ENCODE measurements around the gene PJA2.

DNA sequence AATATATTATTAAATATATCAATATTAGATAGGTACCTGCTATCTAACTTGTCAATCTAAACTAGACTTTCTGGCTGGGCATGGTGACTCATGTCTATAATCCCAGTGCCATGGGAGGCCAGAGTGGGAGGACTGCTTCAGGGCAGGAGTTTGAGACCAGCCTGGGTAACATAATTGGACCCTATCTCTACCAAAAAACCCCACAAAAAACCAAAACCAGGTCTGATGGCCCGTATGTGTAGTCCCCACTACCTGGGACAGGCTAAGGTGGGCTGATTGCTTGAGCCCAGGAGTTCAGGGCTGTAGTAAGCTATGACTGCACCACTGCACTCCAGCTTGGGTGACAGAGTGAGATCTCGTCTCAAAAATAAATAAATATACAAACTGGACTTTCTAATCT, 55.0 kb downstream of the PJA2 start:
- TF ChIP-seq, protein P1, sequence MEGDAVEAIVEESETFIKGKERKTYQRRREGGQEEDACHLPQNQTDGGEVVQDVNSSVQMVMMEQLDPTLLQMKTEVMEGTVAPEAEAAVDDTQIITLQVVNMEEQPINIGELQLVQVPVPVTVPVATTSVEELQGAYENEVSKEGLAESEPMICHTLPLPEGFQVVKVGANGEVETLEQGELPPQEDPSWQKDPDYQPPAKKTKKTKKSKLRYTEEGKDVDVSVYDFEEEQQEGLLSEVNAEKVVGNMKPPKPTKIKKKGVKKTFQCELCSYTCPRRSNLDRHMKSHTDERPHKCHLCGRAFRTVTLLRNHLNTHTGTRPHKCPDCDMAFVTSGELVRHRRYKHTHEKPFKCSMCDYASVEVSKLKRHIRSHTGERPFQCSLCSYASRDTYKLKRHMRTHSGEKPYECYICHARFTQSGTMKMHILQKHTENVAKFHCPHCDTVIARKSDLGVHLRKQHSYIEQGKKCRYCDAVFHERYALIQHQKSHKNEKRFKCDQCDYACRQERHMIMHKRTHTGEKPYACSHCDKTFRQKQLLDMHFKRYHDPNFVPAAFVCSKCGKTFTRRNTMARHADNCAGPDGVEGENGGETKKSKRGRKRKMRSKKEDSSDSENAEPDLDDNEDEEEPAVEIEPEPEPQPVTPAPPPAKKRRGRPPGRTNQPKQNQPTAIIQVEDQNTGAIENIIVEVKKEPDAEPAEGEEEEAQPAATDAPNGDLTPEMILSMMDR (IDR thresholded peaks at IDR 0.05), result no peak
- no peak for TF ChIP-seq EP300 (IDR thresholded peaks at IDR 0.05)
